H1 (cell line): Measurements from ENCODE around the gene SNED1. TPM values are rescaled to one million over a fixed set of nuclear protein-coding genes. Genes with fewer than 3 reads are reported as not detected.

Experiments used
- CTCF ChIA-PET: fragments of 300-600 bp; sonication (Branson Sonifier 250); formaldehyde crosslinking; loops from one replicate; lab custom pipeline; 2021; ENCODE audit not compliant: partially characterized antibody; lab: Charles Lee
- POLR2A ChIA-PET: fragments of 300-600 bp; sonication (Branson Sonifier 250); formaldehyde crosslinking; loops from one replicate; lab custom pipeline; 2021; ENCODE audit warnings: inconsistent platforms; ENCODE audit not compliant: partially characterized antibody; lab: Charles Lee
- DNase-seq, 2 experiments: peaks; one replicate each; pipeline versions ENCODE4 v3.0.0 to v3.0.0-alpha.2; 2010 to 2022; ENCODE audit warnings: low spot score in 2 of 2, low read depth in 1 of 2, mixed read lengths in 1 of 2
- FAIRE-seq: peaks from 2 replicates; lab custom pipeline; 2011; peaks lifted over from hg19 to GRCh38; lab: Jason Lieb, UNC
- H2AFZ ChIP-seq: 2 replicates; pipeline ENCODE4 v1.8.1; 2012; ENCODE audit warnings: low read length, inconsistent platforms
- H2AK5ac ChIP-seq: 2 replicates; pipeline ENCODE4 v1.6.1; 2013; ENCODE audit warnings: low read depth, low read length
- H2BK120ac ChIP-seq: replicated peaks from 2 replicates; pipeline ENCODE3; 2013; ENCODE audit warnings: low read depth, low read length, inconsistent platforms
- H2BK12ac ChIP-seq: 2 replicates; pipeline ENCODE4 v1.6.1; 2013; ENCODE audit warnings: low read depth, low read length
- H2BK15ac ChIP-seq: 2 replicates; pipeline ENCODE4 v1.6.1; 2013; ENCODE audit warnings: low read length
- H2BK20ac ChIP-seq: 2 replicates; pipeline ENCODE4 v1.6.1; 2013; ENCODE audit warnings: low read length
- H2BK5ac ChIP-seq: 2 replicates; pipeline ENCODE4 v1.6.1; 2013; ENCODE audit warnings: low read depth, low read length
- H3K14ac ChIP-seq: 2 replicates; pipeline ENCODE4 v1.6.1; 2013; ENCODE audit warnings: inconsistent platforms; ENCODE audit not compliant: insufficient read length
- H3K18ac ChIP-seq: 2 replicates; pipeline ENCODE4 v1.6.1; 2013; ENCODE audit warnings: low read length; ENCODE audit errors: extremely low read depth
- H3K23ac ChIP-seq: 2 replicates; pipeline ENCODE4 v1.6.1; 2013; ENCODE audit warnings: inconsistent platforms; ENCODE audit not compliant: insufficient read length
- H3K23me2 ChIP-seq: 2 replicates; pipeline ENCODE4 v1.6.1; 2013; ENCODE audit warnings: low read depth, low read length
- H3K27ac ChIP-seq: 2 replicates; pipeline ENCODE4 v1.6.1; 2011; ENCODE audit warnings: low read depth, low read length, inconsistent platforms
- H3K27me3 ChIP-seq, 4 experiments: replicated peaks in 1 of 4; 1 replicate in 1 of 4; 2 replicates in 3 of 4; pipeline versions ENCODE4 v1.6.1 to v1.8.1; 2011 to 2013; ENCODE audit warnings: low read length in 3 of 4, mild to moderate bottlenecking in 3 of 4, inconsistent platforms in 2 of 4, mixed read lengths in 2 of 4, moderate library complexity in 1 of 4; ENCODE audit not compliant: control insufficient read depth in 3 of 4, insufficient read depth in 3 of 4; ENCODE audit errors: extremely low read depth in 1 of 4
- H3K36me3 ChIP-seq, 4 experiments: 2 replicates each; pipeline versions ENCODE4 v1.6.1 to v1.8.1; 2011 to 2013; ENCODE audit warnings: mild to moderate bottlenecking in 4 of 4, low read length in 3 of 4, moderate library complexity in 2 of 4, control low read depth in 1 of 4, inconsistent platforms in 1 of 4; ENCODE audit not compliant: insufficient read depth in 4 of 4, control insufficient read depth in 2 of 4
- H3K4ac ChIP-seq: replicated peaks from 2 replicates; pipeline ENCODE3; 2013; ENCODE audit warnings: low read length, low read depth, mixed read lengths, inconsistent platforms; ENCODE audit not compliant: insufficient read length
- H3K4me1 ChIP-seq, 4 experiments: replicated peaks in 1 of 4; 1 replicate in 1 of 4; 2 replicates in 3 of 4; pipeline versions ENCODE4 v1.6.1 to v1.8.1; 2011 to 2013; ENCODE audit warnings: low read length in 3 of 4, inconsistent platforms in 2 of 4, mixed read lengths in 1 of 4; ENCODE audit not compliant: insufficient read depth in 4 of 4, control insufficient read depth in 3 of 4
- H3K4me2 ChIP-seq, 2 experiments: 2 replicates each; pipeline versions ENCODE4 v1.6.1 to v1.8.1; 2011 to 2013; ENCODE audit warnings: low read depth in 2 of 2, low read length in 2 of 2, control low read depth in 1 of 2, inconsistent platforms in 1 of 2, mild to moderate bottlenecking in 1 of 2; ENCODE audit not compliant: insufficient read depth in 1 of 2
- H3K4me3 ChIP-seq, 4 experiments: fragments of 200-600, 300-600 bp in 1 of 4; sonication (generic), shearing (Covaris generic), sonication (Bioruptor Twin) in 1 of 4; 2 replicates each; pipeline versions ENCODE4 v1.5.1 to v1.8.1; 2011 to 2016; ENCODE audit warnings: low read length in 4 of 4, low read depth in 3 of 4, control low read depth in 2 of 4, inconsistent platforms in 2 of 4, mild to moderate bottlenecking in 2 of 4, mixed read lengths in 1 of 4, moderate library complexity in 1 of 4; ENCODE audit not compliant: insufficient read depth in 2 of 4; ENCODE audit errors: extremely low read depth in 1 of 4
- H3K56ac ChIP-seq: replicated peaks from 2 replicates; pipeline ENCODE3; 2013; ENCODE audit warnings: low read depth, mild to moderate bottlenecking, mixed read lengths, low read length, inconsistent platforms; ENCODE audit not compliant: insufficient read length
- H3K79me1 ChIP-seq: 2 replicates; pipeline ENCODE4 v1.6.1; 2013; ENCODE audit warnings: low read depth, low read length, control low read depth
- H3K79me2 ChIP-seq, 2 experiments: 2 replicates each; pipeline versions ENCODE4 v1.6.1 to v1.8.1; 2012 to 2013; ENCODE audit warnings: low read length in 2 of 2, mild to moderate bottlenecking in 2 of 2, inconsistent platforms in 1 of 2; ENCODE audit not compliant: insufficient read depth in 2 of 2, control insufficient read depth in 1 of 2
- H3K9ac ChIP-seq, 4 experiments: replicated peaks in 1 of 4; 1 replicate in 1 of 4; 2 replicates in 3 of 4; pipeline versions ENCODE4 v1.6.1 to v1.8.1; 2011 to 2013; ENCODE audit warnings: low read depth in 3 of 4, low read length in 3 of 4, control low read depth in 2 of 4, mild to moderate bottlenecking in 2 of 4, moderate library complexity in 2 of 4, inconsistent platforms in 1 of 4; ENCODE audit errors: extremely low read depth in 1 of 4
- H3K9me3 ChIP-seq, 2 experiments: 2 replicates each; pipeline versions ENCODE4 v1.6.1 to v1.8.1; 2012 to 2013; ENCODE audit warnings: mild to moderate bottlenecking in 2 of 2, moderate library complexity in 2 of 2, control low read depth in 1 of 2, inconsistent platforms in 1 of 2, low read depth in 1 of 2, low read length in 1 of 2, mixed read lengths in 1 of 2; ENCODE audit not compliant: insufficient read depth in 2 of 2
- H4K20me1 ChIP-seq, 2 experiments: replicated peaks in 1 of 2; 2 replicates each; pipeline versions ENCODE3 to v1.8.1; 2011 to 2013; ENCODE audit warnings: inconsistent platforms in 2 of 2, low read length in 2 of 2, mild to moderate bottlenecking in 1 of 2; ENCODE audit not compliant: insufficient read depth in 2 of 2, control insufficient read depth in 1 of 2
- H4K5ac ChIP-seq: 2 replicates; pipeline ENCODE4 v1.6.1; 2013; ENCODE audit warnings: low read length, low read depth, mixed read lengths, inconsistent platforms; ENCODE audit not compliant: insufficient read length
- H4K8ac ChIP-seq: 2 replicates; pipeline ENCODE4 v1.8.0; 2013; ENCODE audit warnings: mild to moderate bottlenecking, moderate library complexity, low read length, inconsistent platforms; ENCODE audit not compliant: insufficient read depth; ENCODE audit errors: extremely low read depth
- H4K91ac ChIP-seq: replicated peaks from 2 replicates; pipeline ENCODE3; 2013; ENCODE audit warnings: low read length, mixed read lengths, inconsistent platforms; ENCODE audit not compliant: insufficient read length
- BACH1 ChIP-seq: IDR thresholded peaks from 2 replicates; pipeline ENCODE4 v1.6.1; 2012; ENCODE audit warnings: low read length, improper control_type of control experiment
- BCL11A ChIP-seq, 2 experiments: IDR thresholded peaks; one replicate each; pipeline ENCODE4 v1.6.1; 2011; ENCODE audit warnings: low read depth in 2 of 2, low read length in 2 of 2, mild to moderate bottlenecking in 2 of 2
- CBX5 ChIP-seq: fragments of 300-800, 300-1000 bp; sonication (generic); IDR thresholded peaks from 2 replicates; pipeline ENCODE4 v1.7.1; 2016; ENCODE audit warnings: antibody characterized with exemption, low read length, low read depth
- CHD1 ChIP-seq: IDR thresholded peaks from 2 replicates; pipeline ENCODE4 v1.6.1; 2012; ENCODE audit warnings: low read depth, low read length, improper control_type of control experiment
- KDM4A ChIP-seq: IDR thresholded peaks from one replicate; pipeline ENCODE4 v1.7.1; 2012; ENCODE audit warnings: low read depth, mild to moderate bottlenecking, moderate library complexity, low read length, inconsistent platforms; ENCODE audit not compliant: severe bottlenecking
- MAFK ChIP-seq: IDR thresholded peaks from 2 replicates; pipeline ENCODE4 v1.6.1; 2012; ENCODE audit warnings: low read depth, mild to moderate bottlenecking, improper control_type of control experiment, low read length
- MAX ChIP-seq: IDR thresholded peaks from 2 replicates; pipeline ENCODE4 v1.6.1; 2012; ENCODE audit warnings: inconsistent platforms
- NANOG ChIP-seq: IDR thresholded peaks from 2 replicates; pipeline ENCODE4 v1.6.1; 2011; ENCODE audit warnings: low read length, low read depth, mild to moderate bottlenecking, inconsistent platforms; ENCODE audit not compliant: insufficient read depth, poor library complexity, severe bottlenecking
- NRF1 ChIP-seq: IDR thresholded peaks from 2 replicates; pipeline ENCODE4 v1.6.1; 2011; ENCODE audit warnings: mild to moderate bottlenecking, low read depth, low read length, improper control_type of control experiment
- POLR2AphosphoS5 ChIP-seq: IDR thresholded peaks from 2 replicates; pipeline ENCODE4 v1.6.1; 2011; ENCODE audit warnings: low read depth, low read length
- POU5F1 ChIP-seq: IDR thresholded peaks from 2 replicates; pipeline ENCODE4 v1.6.1; 2011; ENCODE audit warnings: low read depth, mild to moderate bottlenecking, low read length, moderate library complexity
- SP1 ChIP-seq: IDR thresholded peaks from 2 replicates; pipeline ENCODE4 v1.6.1; 2011; ENCODE audit warnings: low read depth, low read length
- SP2 ChIP-seq: IDR thresholded peaks from 2 replicates; pipeline ENCODE4 v1.6.1; 2012; ENCODE audit warnings: mild to moderate bottlenecking, low read length, inconsistent platforms
- SP4 ChIP-seq: IDR thresholded peaks from 2 replicates; pipeline ENCODE4 v1.6.1; 2012; ENCODE audit warnings: low read length, inconsistent platforms
- WGBS, 2 experiments: shearing (Covaris generic) in 1 of 2; methylation state at CpG; one replicate each; pipeline versions ENCODE4 v1.1.6 to v1.1.7; 2013 to 2015; ENCODE audit warnings: low lambda C conversion rate in 2 of 2, mixed read lengths in 2 of 2, inconsistent platforms in 1 of 2, low coverage in 1 of 2, missing lambda C conversion rate in 1 of 2; ENCODE audit not compliant: insufficient replicate concordance in 2 of 2, insufficient coverage in 1 of 2, insufficient read length in 1 of 2; ENCODE audit errors: extremely low coverage in 1 of 2, missing lambda C conversion rate in 1 of 2; 5-methylcytosine and 5-hydroxymethylcytosine counted together
- polyA plus RNA-seq, 7 experiments: library from polyadenylated mRNA; depleted of rRNA in 3 of 7; stranded (reverse) in 5 of 7; unstranded in 2 of 7; fragments of >200 nt in 5 of 7; fragments of 200-250 nt in 2 of 7; gene quantifications; 1 replicate in 5 of 7; 2 replicates in 1 of 7; 4 replicates in 1 of 7; pipeline versions ENCODE4 v1.2.1 to v1.2.3, GENCODE V29; 2011 to 2013; ENCODE audit warnings: missing spikeins in 2 of 7, mixed read lengths in 2 of 7
- total RNA-seq: library from RNA; stranded (reverse); fragmentation: NEBNext Ultra II Directional; extraction: Animal tissue kit (Norgen Biotek cat#: 25700); gene quantifications from 2 replicates; pipeline ENCODE4 v1.2.1, GENCODE V29; 2021

Gene SNED1
- total and polyA plus RNA-seq, 2 of the 8 experiments (the other 6 are each of a cell fraction or from before 2014, with no cell fraction given) = 1.9 TPM

- WGBS, 2 experiments = 84% methylated on average over 3 of the region's 3 CpGs; no CpG with 5 or more reads in 1 of the 2 experiments
- Histone ChIP-seq H3K27ac (no peak overlapping the region), H3K9ac (no peak overlapping the region)
- TF ChIP-seq NANOG (no peak), MAX (no peak), POLR2AphosphoS5 (no peak), BCL11A (IDR thresholded peaks at IDR 0.05; ENCODE audit: low read depth in 2 of 2, low read length in 2 of 2) (no peak), POU5F1 (no peak), SP4 (no peak), NRF1 (no peak), SP1 (no peak), CBX5 (no peak), MAFK (no peak), CHD1 (no peak), SP2 (no peak), BACH1 (no peak), KDM4A (no peak)
Measured at GRCh38 chr2:241105641-241106040, 107.2 kb downstream of the SNED1 start.

More at GRCh38 chr2:241105641-241106040, 107.2 kb downstream of the SNED1 start:
- Histone ChIP-seq H2BK12ac (no peak overlapping the region), H3K9me3 (no peaks in the 10 kb centered on the region), H3K79me1 (peaks cover 4% of the 10 kb centered on the region; the same call in 1 of the 2 replicates), H3K79me2 (peaks cover 0 to 10% of the 10 kb centered on the region in 2 experiments; a peak in 2 of 4 replicates), H2BK120ac (no peak overlapping the region), H3K23me2 (peaks cover 3% of the 10 kb centered on the region; the same call in 1 of the 2 replicates), H4K91ac (no peak overlapping the region), H2AFZ (no peak overlapping the region), H2BK20ac (no peak overlapping the region), H3K4me2 (no peak overlapping the region), H3K18ac (no peak overlapping the region), H3K4ac (no peak overlapping the region), H2AK5ac (no peak overlapping the region), H2BK5ac (no peak overlapping the region), H2BK15ac (no peak overlapping the region), H3K27me3 (no peaks in the 10 kb centered on the region), H3K23ac (no peak overlapping the region), H4K20me1 (peaks cover 0 to 7% of the 10 kb centered on the region in 2 experiments), H4K8ac (no peak overlapping the region), H3K36me3 (peaks cover 0 to 17% (median 2%) of the 10 kb centered on the region in 4 experiments; a peak in 4 of 8 replicates), H3K56ac (no peak overlapping the region), H3K14ac (no peak overlapping the region), H3K4me1 (peaks cover 0 to 5% (median 0%) of the 10 kb centered on the region in 4 experiments; a peak in 2 of 7 replicates), H3K4me3 (no peak overlapping the region), H4K5ac (no peak overlapping the region)
- POLR2A ChIA-PET = no interaction called here
- FAIRE-seq (no peak), DNase-seq (no peak)
- CTCF ChIA-PET = interaction anchor here (1.1 to 1.3 kb wide), 2 partner anchors 22 to 98 kb away, joined by 3 read pairs; no protein-coding TSS in a partner anchor
